Measurements from ENCODE around the gene ADGRD1.

GRCh38 chr12:130920723-130921381, 32.9 kb upstream of the ADGRD1 start:
- TF ChIP-seq EZH2 (IDR thresholded peaks at IDR 0.05) (no peak), POLR2AphosphoS5 (IDR thresholded peaks at IDR 0.05; ENCODE audit: borderline replicate concordance, low read depth, low read length) (no peak), FOXP2 (optimal IDR thresholded peaks at IDR 0.05; ENCODE audit: control extremely low read depth, extremely low read length, insufficient read depth) (no peak)

All from SK-N-MC (cell line).